GM18873 (cell line): ENCODE data around the gene PRTN3.

Experiments used
- ATAC-seq: cut with Tn5 transposase; IDR thresholded peaks from one replicate; pipeline ENCODE4 v1.9.1; 2021; ENCODE audit warnings: mild to moderate bottlenecking, moderate library complexity, moderate number of reproducible peaks; ENCODE audit not compliant: unreplicated experiment, low FRiP score

PRTN3 gene

GRCh38 chr19:861756-862580 lies 21.2 kb downstream of the PRTN3 start:
- no peak for ATAC-seq

- no peak for ATAC-seq
Measured at GRCh38 chr19:862581-863314, 21.9 kb downstream of the PRTN3 start.

GRCh38 chr19:863315-863620 lies 22.5 kb downstream of the PRTN3 start:
- no peak for ATAC-seq

- ATAC-seq = no peak
Measured at GRCh38 chr19:866769-867300, 26.0 kb downstream of the PRTN3 start.

DNA sequence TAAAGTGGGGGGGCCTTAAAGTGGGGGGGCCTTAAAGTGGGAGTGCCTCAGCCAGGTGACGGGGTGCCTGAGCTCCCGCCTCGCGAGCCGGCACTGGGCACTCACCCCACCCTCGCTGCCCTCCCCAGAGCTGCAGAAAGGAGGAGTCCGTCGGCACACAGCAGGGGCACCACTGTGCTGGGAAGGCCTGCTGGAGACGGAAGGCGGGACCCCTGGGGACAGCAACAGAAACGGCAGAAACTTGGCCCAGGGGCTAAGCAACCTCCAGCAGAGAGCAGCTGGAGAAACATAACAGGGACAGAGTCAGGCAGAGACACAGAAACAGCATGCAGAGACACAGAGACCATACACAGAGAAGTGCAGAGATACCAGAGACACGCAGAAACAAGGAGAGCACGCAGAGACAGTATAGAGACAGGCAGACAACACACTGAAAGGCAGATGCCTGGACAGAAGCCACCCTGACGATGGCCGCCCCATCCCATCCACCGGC lies 26.5 kb downstream of the PRTN3 start:
- no peak for ATAC-seq

- ATAC-seq = no peak
Measured at GRCh38 chr19:867855-868457, 27.2 kb downstream of the PRTN3 start.

DNA sequence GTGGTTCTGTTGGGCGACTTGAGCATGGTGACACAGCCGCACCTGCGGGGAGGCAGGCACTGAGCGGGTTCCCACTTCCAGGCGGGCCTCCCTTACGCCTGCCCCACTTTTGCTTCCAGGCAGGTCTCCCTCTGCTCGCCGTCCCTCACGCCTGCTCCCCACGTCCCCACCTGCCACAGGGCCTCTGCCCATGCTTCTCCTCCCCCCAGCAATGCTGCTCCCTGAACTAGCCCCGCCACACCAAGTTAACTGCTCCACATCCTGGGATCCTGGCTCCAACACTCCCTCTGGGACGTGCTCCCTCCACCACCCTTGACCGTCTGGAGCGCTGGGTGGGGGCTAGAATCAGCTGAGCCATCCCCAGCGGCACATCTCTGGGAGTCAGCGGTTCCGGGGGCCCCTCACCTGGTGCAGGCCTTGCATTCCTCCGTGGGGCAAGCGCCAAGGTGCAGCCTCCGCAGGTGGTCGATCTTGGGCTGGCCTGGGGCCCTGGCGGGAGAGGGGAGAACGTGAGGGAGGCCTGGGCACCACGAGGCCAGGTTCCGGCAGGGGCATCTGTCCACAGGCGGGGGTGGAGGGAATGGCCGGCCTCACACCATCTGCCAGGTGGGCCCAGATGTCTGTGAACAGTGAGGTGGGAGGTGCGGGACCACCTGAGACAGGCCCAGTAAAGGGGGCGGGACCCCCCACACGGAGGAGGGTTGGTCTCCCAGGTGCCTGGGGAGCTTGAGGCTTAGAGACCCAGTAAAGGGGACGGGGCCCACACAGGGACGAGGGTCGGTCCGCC lies 27.9 kb downstream of the PRTN3 start:
- no peak for ATAC-seq

DNA sequence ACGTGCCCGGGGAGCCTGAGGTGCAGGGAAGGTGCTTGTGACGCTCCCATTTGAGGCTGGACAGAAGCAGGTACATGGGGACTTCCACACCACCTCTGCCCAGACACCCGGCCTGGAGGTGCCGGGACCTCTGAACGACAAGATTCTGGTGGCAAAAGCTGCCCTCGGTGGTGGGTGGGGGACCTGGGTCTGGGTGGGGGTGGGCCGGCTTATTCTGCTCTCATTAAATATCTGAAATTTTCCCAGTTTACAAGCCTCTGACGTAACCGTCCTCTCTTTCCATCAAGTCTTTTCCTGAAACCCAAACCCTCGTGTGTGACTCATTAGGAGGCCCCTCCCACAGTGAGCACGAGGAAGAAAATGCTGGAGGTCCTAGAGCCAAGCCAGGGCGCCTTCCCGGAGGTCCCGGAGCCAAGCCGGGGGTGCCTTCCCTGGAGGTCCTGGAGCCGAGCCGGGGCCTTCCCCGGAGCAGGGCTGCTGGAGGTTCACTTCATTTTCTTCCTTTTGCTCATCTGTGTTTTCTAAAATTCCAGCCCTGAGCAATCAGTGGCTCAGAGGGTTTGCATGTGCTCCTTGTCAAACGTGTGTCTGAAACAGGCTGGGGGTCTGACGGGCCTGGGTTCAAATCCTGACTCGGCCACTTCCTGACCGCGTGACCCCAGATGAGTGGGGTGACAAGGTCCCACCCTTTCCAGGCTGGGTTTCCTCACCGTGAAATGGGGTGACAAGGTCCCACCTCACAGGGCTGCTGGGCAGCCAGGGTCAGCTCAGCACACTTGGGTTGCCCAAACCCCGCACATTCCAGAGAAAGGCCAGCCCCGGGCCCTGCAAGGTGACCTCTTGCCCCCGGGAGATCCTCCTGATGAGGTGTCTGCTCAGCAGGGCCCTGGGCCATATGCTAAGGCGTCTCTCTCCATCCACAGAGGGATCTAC lies 28.7 kb downstream of the PRTN3 start:
- ATAC-seq = no peak

- no peak for ATAC-seq
Measured at GRCh38 chr19:870314-870713, 29.5 kb downstream of the PRTN3 start.

- ATAC-seq = no peak
Measured at GRCh38 chr19:870963-871401, 30.2 kb downstream of the PRTN3 start.

- ATAC-seq = no peak
Measured at GRCh38 chr19:871446-872265, 30.9 kb downstream of the PRTN3 start.

DNA sequence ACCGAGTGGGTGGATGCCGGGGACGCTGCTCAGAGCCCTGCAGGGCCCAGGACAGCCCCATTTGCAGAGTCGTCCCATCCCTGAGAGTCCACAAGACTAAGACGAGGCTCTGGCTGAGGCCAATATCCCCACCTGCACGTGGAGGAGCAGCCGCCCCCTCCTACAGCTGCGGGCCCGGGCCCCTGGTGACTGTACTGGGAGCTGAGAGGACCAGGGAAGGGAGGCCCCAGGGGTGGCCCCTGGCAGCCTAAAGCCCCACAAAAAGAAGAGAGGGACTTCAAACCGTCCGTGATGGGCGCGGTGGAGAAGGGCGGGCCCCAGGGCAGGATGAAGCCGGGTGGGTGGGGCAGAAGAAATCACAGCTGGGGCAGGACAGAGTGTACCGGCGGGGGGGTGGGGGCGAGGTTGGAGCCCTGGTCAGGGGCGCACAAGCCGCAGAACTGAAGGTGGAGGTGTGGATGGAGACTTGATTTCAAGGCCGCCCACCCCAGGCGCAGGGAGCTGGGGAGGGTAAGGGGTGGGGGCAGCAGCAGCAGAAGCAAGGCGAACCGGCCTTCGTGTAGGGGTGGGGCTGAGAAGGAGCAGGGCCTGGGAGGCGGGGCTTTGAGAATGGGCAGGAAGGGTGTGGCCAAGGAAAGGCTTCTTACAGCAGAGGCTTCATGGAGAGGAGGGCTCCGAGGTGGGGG lies 31.6 kb downstream of the PRTN3 start:
- ATAC-seq = no peak

DNA sequence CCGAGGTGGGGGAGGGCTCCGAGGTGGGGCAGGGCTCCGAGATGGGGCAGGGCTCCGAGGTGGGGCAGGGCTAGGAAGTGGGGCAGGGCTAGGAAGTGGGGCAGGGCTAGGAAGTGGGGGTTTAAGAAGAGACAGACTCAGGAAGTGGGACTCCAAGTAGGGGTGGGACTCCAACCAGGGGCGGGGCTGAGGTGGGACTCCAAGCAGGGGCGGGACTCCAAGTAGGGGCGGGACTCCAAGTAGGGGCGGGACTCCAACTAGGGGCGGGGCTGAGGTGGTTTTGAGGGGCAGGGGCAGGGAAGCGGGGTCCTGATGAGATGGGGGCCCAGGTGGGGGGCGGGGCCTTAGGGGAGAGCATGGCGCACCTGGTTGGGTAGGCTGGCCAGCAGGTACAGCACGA lies 32.3 kb downstream of the PRTN3 start:
- no peak for ATAC-seq

DNA sequence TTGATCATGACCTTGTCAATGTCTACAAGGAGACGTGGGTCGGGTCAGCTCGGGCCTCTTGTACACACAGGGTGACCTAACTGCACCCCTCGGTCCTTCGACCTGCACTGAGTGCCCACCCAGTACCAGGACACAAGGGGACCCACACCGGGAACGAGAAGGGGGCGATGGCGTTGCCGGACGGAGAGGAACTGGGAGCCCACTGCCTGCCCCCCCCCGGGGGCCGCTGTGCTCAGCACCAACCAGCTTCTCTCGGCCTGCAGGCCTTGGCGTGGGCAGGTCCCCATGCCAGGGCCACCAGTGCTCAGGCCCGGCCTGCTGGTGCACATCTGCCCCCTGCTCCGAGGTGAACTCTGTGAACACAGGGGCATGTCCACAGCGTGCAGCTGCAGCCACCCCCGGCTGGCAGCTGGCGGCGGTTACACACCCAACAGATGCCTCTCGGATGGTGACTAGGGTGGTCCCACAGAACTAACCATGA lies 32.8 kb downstream of the PRTN3 start:
- ATAC-seq = no peak

DNA sequence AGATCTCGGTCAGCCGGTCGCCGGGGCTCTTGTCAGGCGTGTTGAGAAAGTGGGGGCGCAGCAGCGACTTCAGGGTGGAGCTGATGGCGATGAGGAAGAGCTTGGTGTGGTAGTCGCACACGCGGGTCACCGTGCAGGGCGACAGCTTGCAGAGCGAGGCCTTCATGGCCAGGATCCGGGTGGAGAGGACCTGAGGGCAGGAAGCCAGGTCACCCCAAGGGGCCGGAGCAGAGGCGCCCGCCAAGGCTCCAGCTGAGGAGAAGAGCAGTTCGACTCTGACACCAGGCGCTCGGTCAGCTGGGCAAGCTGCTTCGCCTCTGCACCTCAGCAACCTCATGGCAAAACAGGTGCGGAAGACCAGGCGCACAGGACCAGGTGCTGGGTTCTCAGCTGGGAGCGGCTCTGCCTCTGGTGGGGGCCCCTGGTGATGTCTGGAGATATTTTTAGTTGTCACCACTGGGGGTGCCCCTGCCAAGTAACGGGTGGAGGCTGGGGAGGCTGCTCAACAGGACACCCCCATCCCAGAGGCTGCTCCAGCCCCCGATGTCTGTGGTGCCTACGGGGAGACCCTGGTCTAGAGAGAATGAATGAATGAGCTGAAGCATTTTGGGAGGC lies 34.6 kb downstream of the PRTN3 start:
- no peak for ATAC-seq

GRCh38 chr19:876089-876488 lies 35.3 kb downstream of the PRTN3 start:
- no peak for ATAC-seq

GRCh38 chr19:876780-877314 lies 36.0 kb downstream of the PRTN3 start:
- no peak for ATAC-seq
